Heart left ventricle (tissue), 16 donors: ENCODE measurements around the gene BATF. TPM values are rescaled to one million over a fixed set of nuclear protein-coding genes. Genes with fewer than 3 reads are reported as not detected.

Source experiments
- ATAC-seq, 4 donors: fragments of 200-7000 bp; cut with Tn5 transposase; one replicate each; pipeline ENCODE4 v1.9.1; 2020 to 2022; ENCODE audit warnings: moderate library complexity in 4 of 4, mild to moderate bottlenecking in 3 of 4, moderate number of reproducible peaks in 1 of 4
- DNase-seq, 5 donors: peaks; one replicate each; pipeline ENCODE4 v3.0.0-alpha.2; 2020
- H3K27ac ChIP-seq, 12 donors: fragments of 200-600 bp; sonication (generic) in 4 of 12; one replicate each; pipeline versions ENCODE4 v1.5.0 to v1.8.0; 2016 to 2022; ENCODE audit warnings: mild to moderate bottlenecking in 2 of 12
- H3K27me3 ChIP-seq, 9 donors: fragments of 200-600 bp; sonication (generic) in 2 of 9; one replicate each; pipeline versions ENCODE4 v1.5.1 to v1.8.0; 2016 to 2022; ENCODE audit warnings: mild to moderate bottlenecking in 3 of 9
- H3K36me3 ChIP-seq, 9 donors: fragments of 200-600 bp; sonication (generic) in 2 of 9; one replicate each; pipeline versions ENCODE4 v1.5.0 to v1.8.0; 2018 to 2022; ENCODE audit warnings: mild to moderate bottlenecking in 2 of 9
- H3K4me1 ChIP-seq, 12 donors: fragments of 200-600 bp; sonication (generic) in 4 of 12; one replicate each; pipeline versions ENCODE4 v1.5.0 to v1.8.0; 2016 to 2022; ENCODE audit warnings: mild to moderate bottlenecking in 3 of 12
- H3K4me3 ChIP-seq, 12 donors: fragments of 200-600 bp; sonication (generic) in 4 of 12; one replicate each; pipeline versions ENCODE4 v1.5.0 to v1.8.0; 2017 to 2022; ENCODE audit warnings: mild to moderate bottlenecking in 9 of 12, moderate library complexity in 4 of 12
- H3K9me3 ChIP-seq, 12 donors: fragments of 200-600 bp; sonication (generic) in 4 of 12; one replicate each; pipeline versions ENCODE4 v1.5.0 to v1.8.0; 2016 to 2022; ENCODE audit warnings: mild to moderate bottlenecking in 1 of 12
- POLR2A ChIP-seq, 2 donors: fragments of 450-650 bp; IDR thresholded peaks; one replicate each; pipeline ENCODE4 v1.6.1; 2017; ENCODE audit warnings: antibody characterized with exemption in 2 of 2, mild to moderate bottlenecking in 2 of 2, moderate library complexity in 2 of 2
- WGBS, 4 donors: extraction: QIAGEN DNeasy Blood & Tissue Kit in 2 of 4; methylation state at CpG; one replicate each; pipeline versions ENCODE4 v1.1.5 to v1.1.7; 2013 to 2018; 5-methylcytosine and 5-hydroxymethylcytosine counted together
- intact Hi-C, 10 donors: fragments of 100-400 bp; cut with DNase I; formaldehyde crosslinking; loops; one replicate each; pipeline versions ENCODE4 v1.11.1 to v1.14.2; 2022
- polyA plus RNA-seq, 2 donors: library from polyadenylated mRNA; stranded (reverse); fragments of 200-250 nt; gene quantifications; one replicate each; pipeline ENCODE4 v1.2.3, GENCODE V29; 2013
- total RNA-seq, 9 donors: library from RNA; depleted of rRNA in 2 of 9; stranded (reverse); fragments of >200 nt in 2 of 9; fragmentation: NEBNext Ultra II Directional in 3 of 9; extraction: Animal tissue kit (Norgen Biotek cat#: 25700) in 3 of 9; gene quantifications; one replicate each; pipeline versions ENCODE4 v1.1.0 to v1.2.4, GENCODE V29; 2016 to 2023
- TF ChIP-seq, protein P1 (sequence below), 12 donors: fragments of 200-600 bp; sonication (generic) in 4 of 12; IDR thresholded peaks; one replicate each; pipeline versions ENCODE4 v1.5.0 to v1.8.0; 2018 to 2022; ENCODE audit warnings: antibody characterized with exemption in 12 of 12, mild to moderate bottlenecking in 5 of 12
- donor health status: ischemic (EF 13 %, LVEDD 7.1; RV severe dilation, severe dysfunction).
- donor health status: healthy with polysubstance abuse.
- donor health status: DM: no; HTN: yes; CAD: no.
- donor health status: DM: no; HTN: no; CAD: no.
- donor health status: ischemic (EF 25% LVEDD 6.9; RV normal size, moderate dysfunction).
- donor health status: ischemic (EF 25% LVEDD 5.7; RV mildly dilated, moderate dysfunction).
- donor health status: healthy.
- donor health status: DM: yes; HTN: yes; CAD: no.
- donor health status: ischemic (EF 35%, LVEDD 5.7; RV mildly dilated, moderate dysfunction).
- donor health status: nonischemic (EF 11% LVEDD 7.7; RV severe dilation, severe dysfunction).
- donor health status: DM: yes; HTN: yes; CAD: no.
- donor health status: PGD.
- donor health status: ischemic (EF 29% LVEDD 5.4; RV normal size, mild dysfunction).
- donor health status: nonischemic (EF 23%, LVEDD 6.1; RV moderate dilation, normal function).

Gene BATF
- total and polyA plus RNA-seq, 11 donors, result 0.40 to 8.3 (median 1.0) TPM; not detected in 1

DNA sequence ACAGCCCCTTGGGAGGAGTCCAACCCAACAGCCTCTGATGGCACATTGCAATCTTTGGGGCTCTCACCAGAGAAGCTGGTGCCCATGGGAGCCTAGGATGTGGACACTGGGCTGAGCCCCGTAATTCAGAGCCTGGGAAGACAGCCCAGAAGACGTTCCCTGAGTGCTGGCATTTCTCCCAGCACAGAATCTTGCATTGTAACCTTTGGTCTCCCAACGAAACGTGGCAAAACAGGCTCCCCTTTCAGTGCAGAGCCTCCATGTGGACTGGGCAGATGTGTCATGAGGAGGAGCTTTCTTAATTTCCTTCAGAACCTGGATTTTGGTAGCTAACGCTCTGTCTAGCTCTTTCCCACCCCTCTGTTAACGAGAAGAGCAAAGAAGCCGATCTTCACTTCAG, 26.3 kb downstream of the BATF start:
- intact Hi-C loops, result no loop called here
- 56 to 76% (median 66%) methylated on average over 5 to 7 of the region's 7 CpGs for WGBS, 4 donors

DNA sequence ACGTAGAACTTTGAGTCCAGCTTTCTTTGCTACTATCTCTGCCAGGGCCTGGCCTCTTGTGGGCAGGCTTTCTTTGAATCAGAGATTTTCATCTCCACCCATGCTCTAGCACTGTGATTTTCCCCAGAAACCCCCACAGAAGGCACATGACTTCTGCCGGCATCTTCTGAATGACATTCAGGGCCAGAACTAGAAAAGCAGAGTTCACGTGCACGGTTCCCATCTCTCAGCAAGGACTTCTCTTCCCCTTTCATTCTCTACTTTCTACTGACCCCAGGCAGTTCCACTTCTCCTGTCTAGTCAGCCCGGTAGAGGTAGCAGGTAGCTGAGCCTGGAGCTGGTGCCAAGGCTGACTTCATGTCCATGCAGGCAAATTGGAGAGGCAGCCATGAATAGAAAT, 26.9 kb downstream of the BATF start:
- H3K27me3 ChIP-seq, result peaks cover 0 to 10% (median 0%) of the 10 kb centered on the region in 9 donors
- peak overlapping the region in 1 of 12 donors; percentile 30 for H3K27ac ChIP-seq
- H3K4me3 ChIP-seq, result no peak overlapping the region
- 77 to 92% (median 87%) methylated on average over 5 of the region's 5 CpGs for WGBS, 4 donors
- DNase-seq (no peak), ATAC-seq (no peak)
- intact Hi-C loops, result no loop called here
- no peak for TF ChIP-seq POLR2A (IDR thresholded peaks at IDR 0.05)
- TF ChIP-seq, protein P1, sequence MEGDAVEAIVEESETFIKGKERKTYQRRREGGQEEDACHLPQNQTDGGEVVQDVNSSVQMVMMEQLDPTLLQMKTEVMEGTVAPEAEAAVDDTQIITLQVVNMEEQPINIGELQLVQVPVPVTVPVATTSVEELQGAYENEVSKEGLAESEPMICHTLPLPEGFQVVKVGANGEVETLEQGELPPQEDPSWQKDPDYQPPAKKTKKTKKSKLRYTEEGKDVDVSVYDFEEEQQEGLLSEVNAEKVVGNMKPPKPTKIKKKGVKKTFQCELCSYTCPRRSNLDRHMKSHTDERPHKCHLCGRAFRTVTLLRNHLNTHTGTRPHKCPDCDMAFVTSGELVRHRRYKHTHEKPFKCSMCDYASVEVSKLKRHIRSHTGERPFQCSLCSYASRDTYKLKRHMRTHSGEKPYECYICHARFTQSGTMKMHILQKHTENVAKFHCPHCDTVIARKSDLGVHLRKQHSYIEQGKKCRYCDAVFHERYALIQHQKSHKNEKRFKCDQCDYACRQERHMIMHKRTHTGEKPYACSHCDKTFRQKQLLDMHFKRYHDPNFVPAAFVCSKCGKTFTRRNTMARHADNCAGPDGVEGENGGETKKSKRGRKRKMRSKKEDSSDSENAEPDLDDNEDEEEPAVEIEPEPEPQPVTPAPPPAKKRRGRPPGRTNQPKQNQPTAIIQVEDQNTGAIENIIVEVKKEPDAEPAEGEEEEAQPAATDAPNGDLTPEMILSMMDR (IDR thresholded peaks at IDR 0.05), result no peak
- no peaks in the 10 kb centered on the region for H3K9me3 ChIP-seq
- H3K4me1 ChIP-seq, result peaks cover 0 to 7% (median 0%) of the 10 kb centered on the region in 12 donors
- H3K36me3 ChIP-seq, result peaks cover 0 to 8% (median 0%) of the 10 kb centered on the region in 9 donors

More for the DNA sequence above, 26.3 kb downstream of the BATF start:
- DNase-seq, result no peak
- no peaks in the 10 kb centered on the region for H3K9me3 ChIP-seq
- H3K27ac ChIP-seq, result peak overlapping the region in 1 of 12 donors; percentile 30
- H3K36me3 ChIP-seq, result peaks cover 0 to 8% (median 0%) of the 10 kb centered on the region in 9 donors
- no peak for ATAC-seq
- no peak for TF ChIP-seq POLR2A (IDR thresholded peaks at IDR 0.05)
- TF ChIP-seq, protein P1 (IDR thresholded peaks at IDR 0.05), result no peak
- peaks cover 0 to 13% (median 0%) of the 10 kb centered on the region in 12 donors for H3K4me1 ChIP-seq
- peaks cover 0 to 10% (median 0%) of the 10 kb centered on the region in 9 donors for H3K27me3 ChIP-seq
- no peak overlapping the region for H3K4me3 ChIP-seq

DNA sequence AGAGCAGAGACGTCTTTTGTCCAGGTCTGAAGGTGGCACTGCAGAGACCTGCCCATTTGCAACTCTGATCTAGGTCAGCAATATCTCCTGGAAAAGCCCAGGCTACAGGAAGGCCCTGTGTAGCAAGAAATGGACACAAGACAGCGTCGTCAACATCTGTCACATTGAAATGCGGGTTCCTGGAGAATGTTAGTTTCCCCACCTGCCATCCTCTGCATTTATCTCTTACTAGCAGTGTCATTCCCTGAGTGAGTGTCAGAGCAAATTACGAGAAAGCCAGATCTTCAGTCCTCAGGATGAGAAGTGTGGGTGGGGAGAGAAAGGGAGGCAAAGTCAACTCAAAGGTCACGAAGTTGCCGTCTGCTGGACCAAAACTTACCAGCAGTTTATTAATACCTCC, 28.8 kb downstream of the BATF start:
- H3K27me3 ChIP-seq, result peaks cover 0 to 10% (median 0%) of the 10 kb centered on the region in 9 donors
- intact Hi-C loops, result no loop called here
- H3K27ac ChIP-seq, result no peak overlapping the region
- 64 to 74% (median 71%) methylated on average over 7 of the region's 7 CpGs for WGBS, 4 donors
- H3K4me1 ChIP-seq, result peaks cover 0 to 6% (median 0%) of the 10 kb centered on the region in 12 donors
- DNase-seq, result no peak
- no peak for ATAC-seq
- peaks cover 0 to 8% (median 0%) of the 10 kb centered on the region in 9 donors for H3K36me3 ChIP-seq
- TF ChIP-seq POLR2A (IDR thresholded peaks at IDR 0.05), result no peak
- TF ChIP-seq, protein P1 (IDR thresholded peaks at IDR 0.05), result no peak
- no peak overlapping the region for H3K4me3 ChIP-seq
- no peaks in the 10 kb centered on the region for H3K9me3 ChIP-seq

- WGBS, 4 donors, result 93 to 97% (median 94%) methylated on average over 6 of the region's 6 CpGs
- peaks cover 0 to 10% (median 0%) of the 10 kb centered on the region in 9 donors for H3K27me3 ChIP-seq
- intact Hi-C loops, result no loop called here
These were observed 30.9 kb downstream of the BATF start for GRCh38 chr14:75553157-75553556.

More at GRCh38 chr14:75553157-75553556, 30.9 kb downstream of the BATF start:
- TF ChIP-seq, protein P1 (IDR thresholded peaks at IDR 0.05), result no peak
- TF ChIP-seq POLR2A (IDR thresholded peaks at IDR 0.05), result no peak
- Histone ChIP-seq H3K36me3 (no peaks in the 10 kb centered on the region), H3K27ac (no peak overlapping the region), H3K9me3 (peaks cover 0 to 12% (median 0%) of the 10 kb centered on the region in 12 donors), H3K4me3 (no peak overlapping the region), H3K4me1 (peaks cover 0 to 6% (median 0%) of the 10 kb centered on the region in 12 donors)
- no peak for ATAC-seq
- DNase-seq, result no peak
